Hematopoietic multipotent progenitor cell treated with erythropoietin and hydrocortisone succinate and interleukin-3 and kit ligand, for 17 days (in vitro differentiated cells): ENCODE data around the gene CYP4F12.
A peak's percentile ranks its signal among the peaks of the same experiment; 100 is the strongest.
"Not testable (repeated sequence)": the region's sequence is repeated elsewhere in the genome, so short reads cannot be mapped to it uniquely, and the experiment has no call there.

Experiments used
- DNase-seq: peaks from one replicate; pipeline ENCODE4 v3.0.0-alpha.2; 2015; ENCODE audit warnings: low spot score

The CYP4F12 gene

DNA sequence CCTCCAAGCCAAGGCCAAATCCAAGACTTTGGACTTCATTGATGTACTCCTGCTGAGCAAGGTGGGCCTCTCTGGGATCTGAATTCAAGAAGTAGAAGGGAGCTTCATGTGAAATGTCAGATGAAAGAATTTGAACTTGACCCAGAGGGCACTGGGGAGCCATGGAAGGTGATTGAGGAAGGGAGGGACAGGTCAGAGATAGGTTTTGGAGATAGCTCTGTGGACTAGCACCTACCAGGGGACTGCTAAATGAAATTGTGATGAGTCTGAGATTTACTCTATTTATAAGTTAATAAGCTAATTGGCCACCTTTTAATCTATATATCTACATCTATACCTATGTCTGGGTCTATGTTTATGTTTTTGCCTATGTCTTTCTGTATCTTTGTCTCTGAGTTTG, 22.8 kb upstream of the CYP4F12 start:
- DNase-seq: not testable (repeated sequence)

GRCh38 chr19:15651791-15652190, 21.1 kb upstream of the CYP4F12 start:
- DNase-seq: no peak

DNA sequence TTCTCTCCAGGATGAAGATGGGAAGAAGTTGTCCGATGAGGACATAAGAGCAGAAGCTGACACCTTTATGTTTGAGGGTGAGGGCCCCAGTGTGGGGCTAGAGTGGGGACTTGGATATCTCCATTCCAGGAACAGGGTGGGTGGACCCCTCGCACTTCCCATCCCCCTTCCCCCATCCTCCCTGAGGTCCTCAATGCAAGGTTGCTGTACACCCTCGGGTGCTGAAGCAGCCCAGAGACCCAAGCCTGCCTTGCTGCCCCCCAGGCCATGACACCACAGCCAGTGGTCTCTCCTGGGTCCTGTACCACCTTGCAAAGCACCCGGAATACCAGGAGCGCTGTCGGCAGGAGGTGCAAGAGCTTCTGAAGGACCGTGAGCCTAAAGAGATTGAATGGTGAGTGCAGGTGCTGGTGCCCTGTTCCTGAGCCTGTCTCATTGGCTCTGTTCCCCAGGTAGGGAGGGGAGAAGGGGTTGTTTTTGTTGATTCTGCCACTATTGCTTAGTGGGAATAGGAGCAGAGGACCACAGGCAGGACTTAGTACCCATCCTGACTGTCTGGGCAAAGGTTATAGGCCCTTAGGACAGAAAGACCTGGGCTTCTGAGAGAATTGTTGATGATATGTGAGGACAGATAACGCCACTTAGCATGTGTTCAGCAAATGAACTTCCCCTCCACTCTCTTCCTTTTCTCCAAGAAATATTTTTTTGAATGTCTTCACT, 20.2 kb upstream of the CYP4F12 start:
- no peak for DNase-seq

GRCh38 chr19:15656467-15656866, 16.4 kb upstream of the CYP4F12 start:
- DNase-seq: no peak

GRCh38 chr19:15663247-15663646, 9.6 kb upstream of the CYP4F12 start:
- DNase-seq: peak; percentile 54

DNA sequence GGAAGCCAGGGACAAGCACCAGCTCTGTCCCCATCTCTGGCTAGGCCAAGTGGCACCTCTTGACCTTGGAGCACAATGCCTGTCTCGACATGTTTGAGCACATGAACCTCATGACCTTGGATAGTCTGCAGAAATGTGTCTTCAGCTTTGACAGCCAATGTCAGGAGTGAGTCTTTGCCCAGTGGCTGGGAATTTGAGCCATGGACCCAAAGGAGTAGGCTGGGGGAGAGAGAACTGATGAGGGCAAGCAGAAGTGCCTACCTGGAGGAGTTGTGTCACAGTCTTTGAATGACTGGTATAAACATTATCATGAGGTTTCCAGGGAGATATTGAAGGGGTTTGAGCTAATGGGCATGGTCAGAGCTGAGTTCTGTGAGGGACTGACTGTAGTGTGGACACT, 6.7 kb upstream of the CYP4F12 start:
- DNase-seq: no peak

DNA sequence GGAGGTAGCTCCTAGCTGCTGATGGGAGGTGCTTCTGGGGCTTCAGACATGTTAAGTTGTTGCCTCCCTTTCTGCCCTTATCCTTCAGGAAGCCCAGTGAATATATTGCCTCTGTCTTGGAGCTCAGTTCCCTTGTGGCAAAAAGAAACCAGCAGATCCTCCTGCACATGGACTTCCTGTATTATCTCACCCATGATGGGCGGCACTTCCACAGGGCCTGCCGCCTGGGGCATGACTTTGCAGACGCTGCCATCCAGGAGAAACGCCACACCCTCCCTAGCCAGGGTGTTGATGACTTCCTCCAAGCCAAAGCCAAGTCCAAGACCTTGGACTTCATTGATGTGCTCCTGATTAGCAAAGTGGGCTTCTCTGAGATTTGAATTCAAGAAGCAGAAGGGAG, 6.0 kb upstream of the CYP4F12 start:
- peak; percentile 59 for DNase-seq

DNA sequence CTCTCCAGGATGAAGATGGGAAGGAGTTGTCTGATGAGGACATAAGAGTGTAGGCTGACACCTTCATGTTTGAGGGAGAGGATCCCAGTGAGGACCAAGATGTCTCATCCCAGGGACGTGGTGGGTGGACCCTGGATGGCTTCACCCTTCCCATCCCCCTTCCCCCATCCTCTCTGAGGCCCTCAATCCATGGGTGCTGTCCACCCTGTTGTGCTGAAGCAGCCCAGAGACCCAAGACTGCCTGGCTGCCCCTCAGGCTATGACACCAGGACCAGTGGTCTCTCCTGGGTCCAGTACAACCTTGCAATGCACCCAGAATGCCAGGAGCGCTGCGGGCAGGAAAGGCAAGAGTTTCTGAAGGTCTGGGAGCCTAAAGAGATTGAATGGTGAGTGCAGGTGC, 3.4 kb upstream of the CYP4F12 start:
- no peak for DNase-seq

DNA sequence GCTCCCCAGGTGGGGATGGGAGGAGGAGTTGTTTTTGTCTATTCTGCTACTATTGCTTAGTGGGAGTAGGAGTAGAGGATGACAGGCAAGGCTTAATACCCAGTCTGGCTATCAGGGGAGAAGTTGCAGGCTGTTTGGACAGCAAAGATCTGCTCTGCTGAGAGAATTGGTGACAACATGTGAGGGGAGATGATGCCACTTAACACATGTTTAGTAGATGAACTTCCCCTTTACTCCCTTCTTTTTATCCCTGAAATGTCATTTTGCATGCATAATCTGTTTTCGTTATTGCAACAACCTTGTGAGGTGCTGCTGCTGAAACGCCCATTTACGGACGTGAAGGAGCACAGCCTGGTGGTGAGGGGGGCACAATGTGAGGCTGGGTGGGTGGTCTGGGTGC, 3.0 kb upstream of the CYP4F12 start:
- no peak for DNase-seq

DNA sequence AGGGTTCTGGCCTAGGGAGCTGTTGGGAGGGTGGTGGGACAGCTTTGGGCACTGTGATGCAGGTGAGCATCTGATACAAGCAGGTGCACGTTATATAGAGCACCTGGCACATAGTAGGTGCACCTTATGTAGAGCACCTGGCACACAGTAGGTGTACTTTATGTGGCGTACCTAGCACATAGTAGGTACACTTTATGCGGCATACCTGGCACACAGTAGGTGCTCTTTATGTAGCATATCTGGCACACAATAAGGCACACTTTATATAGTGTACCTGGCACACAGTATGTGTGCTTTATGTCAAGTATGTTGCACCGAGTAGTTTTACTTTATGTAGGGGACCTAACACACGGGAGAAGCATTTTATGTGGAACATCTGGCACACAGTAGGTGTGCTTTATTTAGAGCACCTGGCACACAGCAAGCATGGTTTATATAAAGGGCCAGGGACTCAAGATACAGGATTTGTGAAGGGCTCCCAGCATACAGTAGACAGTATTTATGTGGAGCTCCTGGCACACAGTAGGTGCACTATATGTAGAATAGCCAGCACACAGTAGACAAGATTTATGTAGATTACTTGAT, 1.6 kb upstream of the CYP4F12 start:
- DNase-seq: no peak

DNA sequence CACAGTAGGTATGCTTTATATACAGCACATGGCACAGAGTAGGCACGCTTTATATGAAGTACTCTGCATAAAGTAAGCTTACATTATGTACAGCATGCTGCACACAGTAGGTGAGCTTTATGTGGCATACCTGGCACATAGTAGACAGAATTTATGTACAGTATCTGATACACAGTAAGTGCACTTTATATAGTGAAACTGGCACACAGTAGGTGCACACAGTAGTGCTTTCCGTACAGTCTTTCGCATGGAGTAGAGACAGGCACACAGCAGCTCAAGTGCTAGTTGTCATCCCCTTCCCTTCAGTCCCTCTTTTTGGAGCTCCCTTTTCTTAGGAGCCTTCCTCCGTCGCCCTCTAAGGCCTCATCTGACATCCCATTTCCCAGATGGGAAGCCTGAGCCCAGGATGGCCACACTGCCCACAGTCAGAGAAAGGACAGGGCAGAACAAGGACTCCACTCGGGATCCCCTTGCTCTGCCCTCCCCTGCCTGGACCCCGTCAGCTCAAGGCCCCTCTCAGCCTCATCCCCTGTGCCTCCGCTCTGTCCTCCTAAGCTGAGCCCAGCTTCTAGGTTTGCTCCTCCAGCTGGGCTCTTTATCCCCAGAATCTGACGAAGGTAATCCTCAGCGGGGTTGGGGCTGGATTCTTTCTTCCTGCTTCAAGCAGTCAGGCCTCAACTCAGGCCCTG, 852 bp upstream of the CYP4F12 start:
- DNase-seq: no peak

DNA sequence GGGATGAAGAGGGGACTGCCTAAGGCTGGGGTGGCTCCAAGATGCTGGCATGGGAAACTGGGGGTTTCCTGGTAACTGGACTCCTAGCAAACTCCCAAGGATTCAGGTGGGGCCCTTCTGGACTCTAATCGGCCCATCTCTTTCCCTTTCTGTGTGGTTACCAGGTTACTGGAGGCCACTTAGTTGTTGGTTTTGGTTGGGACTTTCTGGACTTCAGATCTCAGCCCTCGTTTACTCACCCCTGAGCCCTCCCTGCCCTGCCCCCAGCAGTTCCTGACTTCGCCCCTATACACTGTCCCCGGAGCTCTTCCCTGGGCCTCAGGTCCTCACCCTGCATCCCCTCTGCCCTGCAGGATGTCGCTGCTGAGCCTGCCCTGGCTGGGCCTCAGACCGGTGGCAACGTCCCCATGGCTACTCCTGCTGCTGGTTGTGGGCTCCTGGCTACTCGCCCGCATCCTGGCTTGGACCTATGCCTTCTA, 328 bp downstream of the CYP4F12 start:
- DNase-seq: no peak

GRCh38 chr19:15675560-15675959, 2.7 kb downstream of the CYP4F12 start:
- no peak for DNase-seq

GRCh38 chr19:15679089-15679488, 6.2 kb downstream of the CYP4F12 start:
- no peak for DNase-seq

DNA sequence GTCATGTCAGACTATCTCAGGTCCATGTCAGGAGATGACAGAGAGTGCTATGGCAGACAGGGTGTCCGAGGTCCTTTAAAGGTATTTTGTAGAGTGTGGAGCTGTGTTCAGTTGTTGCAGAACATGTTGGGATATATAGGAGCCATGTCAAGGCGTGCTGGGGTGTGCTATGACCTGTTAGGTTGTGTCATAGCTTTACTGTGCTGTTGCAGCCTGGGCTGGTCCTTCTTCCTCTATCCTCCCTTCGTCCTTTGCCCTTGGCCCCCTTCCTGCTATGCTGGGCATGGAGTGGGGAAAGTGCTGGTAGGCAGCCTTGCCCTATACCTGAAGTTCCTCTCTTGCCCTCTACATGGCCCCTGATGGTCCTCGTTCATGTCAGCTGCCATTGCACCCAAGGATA, 7.0 kb downstream of the CYP4F12 start:
- not testable (repeated sequence) for DNase-seq

DNA sequence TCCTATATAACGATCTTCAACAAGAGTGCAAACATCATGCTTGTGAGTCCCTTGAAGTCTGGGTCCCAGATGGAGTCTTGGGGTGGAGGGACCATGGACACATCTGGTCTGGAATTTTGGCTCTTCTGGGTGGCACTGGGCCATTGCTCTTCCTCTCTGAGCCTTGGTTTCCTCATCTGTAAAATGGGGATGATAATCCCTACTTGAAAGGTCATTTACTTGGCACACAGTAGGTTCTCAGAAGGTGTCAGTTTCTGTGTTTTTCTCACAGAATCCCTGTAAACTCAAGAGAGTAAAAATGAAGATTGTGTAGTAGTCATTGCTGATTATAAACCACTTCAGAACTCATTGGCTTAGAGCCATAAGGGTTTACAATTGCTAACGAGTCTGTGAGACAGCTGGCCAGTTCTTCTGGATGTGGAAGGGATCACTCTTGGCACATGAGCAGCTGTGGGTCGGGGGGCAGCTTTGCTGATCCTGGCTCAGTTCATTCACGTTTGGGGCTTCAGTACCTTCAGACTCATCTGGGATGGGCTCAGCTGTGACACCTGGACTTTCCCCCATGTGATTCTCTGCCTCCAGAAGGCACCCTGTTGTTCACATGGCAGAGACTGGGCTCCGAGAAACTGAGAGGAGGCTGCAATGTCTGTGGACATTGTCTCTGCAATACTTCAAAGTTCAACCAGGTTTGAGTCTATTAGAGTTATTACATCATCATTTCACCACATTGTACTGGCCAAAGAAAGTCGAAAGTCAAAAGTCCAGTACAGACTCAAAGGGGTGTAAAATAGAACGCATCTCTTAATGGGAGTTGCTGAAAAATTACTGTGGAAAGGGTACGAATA, 7.8 kb downstream of the CYP4F12 start:
- no peak for DNase-seq

GRCh38 chr19:15683411-15683810, 10.5 kb downstream of the CYP4F12 start:
- DNase-seq: no peak

- DNase-seq: no peak
Measured at GRCh38 chr19:15684828-15685227, 11.9 kb downstream of the CYP4F12 start.

DNA sequence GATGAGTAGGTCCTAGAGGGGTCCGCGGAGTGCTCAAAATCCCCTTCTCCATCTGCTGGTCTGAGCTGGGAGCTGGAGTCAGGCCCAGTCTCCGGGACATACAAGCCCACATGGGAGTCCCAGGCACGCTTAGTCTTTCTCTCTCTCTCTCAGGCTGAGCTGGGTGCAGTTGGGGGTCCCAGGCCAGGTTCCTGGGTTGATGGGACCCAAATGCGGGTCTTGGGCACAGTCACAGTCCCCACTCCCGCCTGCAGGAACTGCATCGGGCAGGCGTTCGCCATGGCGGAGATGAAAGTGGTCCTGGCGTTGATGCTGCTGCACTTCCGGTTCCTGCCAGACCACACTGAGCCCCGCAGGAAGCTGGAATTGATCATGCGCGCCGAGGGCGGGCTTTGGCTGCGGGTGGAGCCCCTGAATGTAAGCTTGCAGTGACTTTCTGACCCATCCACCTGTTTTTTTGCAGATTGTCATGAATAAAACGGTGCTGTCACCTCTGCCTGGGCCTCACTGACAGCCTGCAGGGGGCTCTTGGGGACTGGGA, 23.8 kb downstream of the CYP4F12 start:
- no peak for DNase-seq

DNA sequence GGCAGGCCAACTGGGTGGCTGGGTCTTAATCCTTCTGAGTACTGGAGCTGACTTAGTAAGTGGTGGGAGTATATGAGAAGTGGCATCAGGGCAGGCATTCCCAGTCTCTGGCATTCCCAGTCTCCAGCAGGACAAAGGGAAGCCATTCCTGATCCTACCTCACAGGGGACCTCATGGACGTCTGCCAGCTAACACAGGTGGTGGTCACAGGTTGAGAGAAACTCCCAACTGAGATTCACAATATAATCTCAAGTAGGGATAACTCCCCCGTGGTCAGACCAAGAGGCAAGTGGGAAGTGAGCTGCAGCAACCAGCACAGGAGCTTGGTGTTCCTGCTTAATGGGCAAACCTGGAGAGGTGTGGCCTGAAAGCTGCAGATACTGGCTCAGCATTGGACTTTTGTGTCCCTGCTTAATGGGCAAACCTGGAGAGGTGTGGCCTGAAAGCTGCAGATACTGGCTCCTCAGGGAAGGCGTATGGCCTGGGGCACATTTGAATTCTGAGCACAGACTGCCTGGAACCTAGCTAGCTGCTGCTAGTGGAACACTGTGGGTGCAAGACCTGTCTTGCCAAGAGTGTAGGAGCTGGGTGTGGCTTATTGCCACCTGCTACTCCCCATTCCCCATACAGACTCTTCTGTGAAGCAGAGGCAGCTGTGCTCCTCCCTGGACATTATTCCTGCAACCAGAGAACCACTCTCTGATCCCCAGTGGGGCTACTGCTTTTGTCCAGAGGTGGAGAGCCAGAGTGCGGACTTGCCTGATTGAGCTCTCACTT, 29.1 kb downstream of the CYP4F12 start:
- DNase-seq: no peak

- DNase-seq: peak; percentile 68
Measured at GRCh38 chr19:15702534-15702930, 29.6 kb downstream of the CYP4F12 start.
